CD4-positive, alpha-beta T cell treated with Interleukin-21 for 1 hour (primary cell): Measurements from ENCODE around the gene LRRC38.
"Not testable (repeated sequence)": the region's sequence is repeated elsewhere in the genome, so short reads cannot be mapped to it uniquely, and the experiment has no call there.

Experiments
- DNase-seq: peaks from one replicate; pipeline ENCODE4 v3.0.0-alpha.2; 2020

The LRRC38 gene

DNA sequence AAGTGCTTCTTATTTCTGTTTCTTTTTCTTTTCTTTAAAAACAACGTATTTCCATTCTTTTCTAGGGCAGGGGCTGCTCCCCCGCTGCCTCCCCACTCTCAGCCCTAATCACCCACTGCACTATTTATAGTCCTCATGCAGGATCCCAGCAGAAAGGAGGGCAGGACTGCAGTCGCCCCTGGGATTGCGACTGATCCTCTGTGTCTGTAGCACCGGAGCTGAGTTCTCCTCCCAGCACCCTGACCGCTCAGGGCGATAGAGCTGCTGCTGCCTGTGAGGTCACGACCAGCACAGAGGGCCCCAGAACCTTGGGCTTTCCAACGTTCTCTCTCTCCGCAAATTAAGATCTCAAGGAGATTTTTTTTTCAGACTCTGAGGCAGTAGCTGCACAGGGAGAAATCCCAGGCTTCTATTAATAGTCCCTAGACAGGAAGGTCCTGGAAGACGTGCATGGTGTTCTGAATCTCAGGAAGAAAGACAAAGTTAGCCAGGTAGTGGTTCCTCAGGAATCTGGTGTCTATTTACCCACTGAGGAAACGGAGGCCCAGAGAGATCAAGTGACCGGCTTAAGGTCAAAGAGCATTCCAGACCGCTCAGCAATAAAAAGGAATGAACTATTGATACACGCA lies 56.8 kb downstream of the LRRC38 start:
- no peak for DNase-seq

GRCh38 chr1:13451399-13451965 lies 62.3 kb downstream of the LRRC38 start:
- no peak for DNase-seq

- no peak for DNase-seq
These were observed 63.6 kb downstream of the LRRC38 start for GRCh38 chr1:13450204-13450603.

- no peak for DNase-seq
These were observed 70.3 kb downstream of the LRRC38 start for GRCh38 chr1:13443335-13443979.

GRCh38 chr1:13439104-13439783 lies 74.6 kb downstream of the LRRC38 start:
- not testable (repeated sequence) for DNase-seq

GRCh38 chr1:13435458-13435857 lies 78.3 kb downstream of the LRRC38 start:
- no peak for DNase-seq

GRCh38 chr1:13433694-13434358 lies 80.0 kb downstream of the LRRC38 start:
- DNase-seq, result not testable (repeated sequence)

GRCh38 chr1:13432251-13432650 lies 81.6 kb downstream of the LRRC38 start:
- DNase-seq, result no peak

GRCh38 chr1:13430495-13430894 lies 83.3 kb downstream of the LRRC38 start:
- DNase-seq, result no peak
